ENCODE data around the gene ZNF862. TPM values are rescaled to one million over a fixed set of nuclear protein-coding genes. Genes with fewer than 3 reads are reported as not detected.
A peak's percentile ranks its signal among the peaks of the same experiment; 100 is the strongest.

Gene ZNF862
- total RNA-seq, 1 donor from 2014 or later, result 15.9 TPM

- TF ChIP-seq, protein P1, sequence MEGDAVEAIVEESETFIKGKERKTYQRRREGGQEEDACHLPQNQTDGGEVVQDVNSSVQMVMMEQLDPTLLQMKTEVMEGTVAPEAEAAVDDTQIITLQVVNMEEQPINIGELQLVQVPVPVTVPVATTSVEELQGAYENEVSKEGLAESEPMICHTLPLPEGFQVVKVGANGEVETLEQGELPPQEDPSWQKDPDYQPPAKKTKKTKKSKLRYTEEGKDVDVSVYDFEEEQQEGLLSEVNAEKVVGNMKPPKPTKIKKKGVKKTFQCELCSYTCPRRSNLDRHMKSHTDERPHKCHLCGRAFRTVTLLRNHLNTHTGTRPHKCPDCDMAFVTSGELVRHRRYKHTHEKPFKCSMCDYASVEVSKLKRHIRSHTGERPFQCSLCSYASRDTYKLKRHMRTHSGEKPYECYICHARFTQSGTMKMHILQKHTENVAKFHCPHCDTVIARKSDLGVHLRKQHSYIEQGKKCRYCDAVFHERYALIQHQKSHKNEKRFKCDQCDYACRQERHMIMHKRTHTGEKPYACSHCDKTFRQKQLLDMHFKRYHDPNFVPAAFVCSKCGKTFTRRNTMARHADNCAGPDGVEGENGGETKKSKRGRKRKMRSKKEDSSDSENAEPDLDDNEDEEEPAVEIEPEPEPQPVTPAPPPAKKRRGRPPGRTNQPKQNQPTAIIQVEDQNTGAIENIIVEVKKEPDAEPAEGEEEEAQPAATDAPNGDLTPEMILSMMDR (IDR thresholded peaks at IDR 0.05), result no peak
- Mint-ChIP-seq H3K4me1 (ENCODE audit: low read depth) (peaks cover 5% of the 10 kb centered on the region), H3K9me3 (ENCODE audit: low read depth) (no peaks in the 10 kb centered on the region), H3K36me3 (ENCODE audit: low read depth) (no peaks in the 10 kb centered on the region), H3K4me3 (ENCODE audit: unreplicated experiment) (no peak overlapping the region), H3K27me3 (ENCODE audit: low read depth) (peaks cover 29% of the 10 kb centered on the region), H3K27ac (ENCODE audit: unreplicated experiment) (no peak overlapping the region)
- peak; percentile 68 for DNase-seq (ENCODE audit: low spot score)
Measured at GRCh38 chr7:149833495-149834130, 4.6 kb upstream of the ZNF862 start.

DNA sequence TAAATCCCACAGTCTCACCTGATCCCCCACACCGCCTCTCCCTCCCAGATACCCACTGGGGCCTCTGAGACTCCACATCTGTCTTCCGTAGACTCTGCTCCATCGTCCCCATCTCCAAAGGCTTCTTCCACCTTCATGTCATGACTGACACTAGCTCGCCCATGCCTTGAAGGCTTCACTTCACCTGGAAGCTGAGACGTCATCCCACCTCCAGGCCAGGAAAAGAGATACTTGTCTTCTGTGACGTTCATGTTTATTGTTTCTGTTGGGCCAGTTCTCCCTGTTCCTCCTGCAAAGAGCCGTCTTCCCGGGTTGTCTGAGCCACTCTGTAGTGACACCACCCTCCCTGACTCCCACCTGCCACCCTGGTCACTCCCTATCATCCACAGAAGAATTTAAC, 3.6 kb upstream of the ZNF862 start:
- peak; percentile 43 for DNase-seq (ENCODE audit: low spot score)
- Mint-ChIP-seq H3K4me3 (ENCODE audit: unreplicated experiment) (no peak overlapping the region), H3K27me3 (ENCODE audit: low read depth) (peaks cover 29% of the 10 kb centered on the region), H3K27ac (ENCODE audit: unreplicated experiment) (no peak overlapping the region), H3K9me3 (ENCODE audit: low read depth) (no peaks in the 10 kb centered on the region), H3K4me1 (ENCODE audit: low read depth) (peaks cover 13% of the 10 kb centered on the region), H3K36me3 (ENCODE audit: low read depth) (no peaks in the 10 kb centered on the region)
- TF ChIP-seq, protein P1 (IDR thresholded peaks at IDR 0.05), result no peak

- no peak for DNase-seq (ENCODE audit: low spot score)
- Mint-ChIP-seq H3K4me3 (ENCODE audit: unreplicated experiment) (no peak overlapping the region), H3K36me3 (ENCODE audit: low read depth) (no peaks in the 10 kb centered on the region), H3K9me3 (ENCODE audit: low read depth) (no peaks in the 10 kb centered on the region), H3K4me1 (ENCODE audit: low read depth) (peaks cover 18% of the 10 kb centered on the region), H3K27ac (ENCODE audit: unreplicated experiment) (no peak overlapping the region), H3K27me3 (ENCODE audit: low read depth) (peaks cover 23% of the 10 kb centered on the region)
- TF ChIP-seq, protein P1 (IDR thresholded peaks at IDR 0.05), result no peak
Measured at GRCh38 chr7:149836434-149836833, 1.7 kb upstream of the ZNF862 start.

DNA sequence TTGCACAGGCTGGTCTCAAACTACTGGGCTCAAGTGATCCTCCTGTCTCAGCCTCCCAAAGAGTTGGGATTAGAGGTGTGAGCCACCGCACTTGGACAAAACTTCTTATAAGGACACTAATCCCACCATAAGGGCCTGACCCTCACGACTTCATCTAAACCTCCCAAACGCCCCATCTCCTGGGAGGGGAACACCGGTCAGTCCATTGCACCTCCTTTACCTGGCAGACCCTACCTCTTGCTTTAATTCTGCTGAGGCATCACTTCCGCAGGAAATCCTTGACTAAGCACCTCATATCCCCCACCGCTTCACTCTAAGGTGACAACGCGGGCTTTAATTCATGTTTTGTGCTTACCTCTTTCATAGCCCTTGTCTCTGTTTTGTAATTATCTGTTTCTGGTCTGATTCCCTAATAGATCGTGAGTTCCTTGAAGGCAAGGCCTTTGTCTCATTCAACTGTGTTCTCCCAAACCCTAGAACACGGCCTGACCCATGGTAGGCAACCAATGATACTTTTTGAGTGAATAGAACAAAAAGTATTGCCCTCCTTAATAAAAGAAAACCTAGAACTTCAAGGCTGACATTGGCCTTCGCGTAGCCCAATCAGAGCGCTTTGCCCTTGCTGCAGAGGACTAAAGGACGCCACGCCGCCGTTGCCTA, 481 bp upstream of the ZNF862 start:
- TF ChIP-seq, protein P1 (IDR thresholded peaks at IDR 0.05), result no peak
- DNase-seq (ENCODE audit: low spot score), result no peak
- peaks cover 18% of the 10 kb centered on the region for H3K4me1 Mint-ChIP-seq (ENCODE audit: low read depth)
- no peaks in the 10 kb centered on the region for H3K9me3 Mint-ChIP-seq (ENCODE audit: low read depth)
- H3K27me3 Mint-ChIP-seq (ENCODE audit: low read depth), result peaks cover 15% of the 10 kb centered on the region
- H3K36me3 Mint-ChIP-seq (ENCODE audit: low read depth), result no peaks in the 10 kb centered on the region
- H3K27ac Mint-ChIP-seq (ENCODE audit: unreplicated experiment), result no peak overlapping the region
- peak overlapping the region; percentile 66 for H3K4me3 Mint-ChIP-seq (ENCODE audit: unreplicated experiment)

GRCh38 chr7:149838992-149839408, 825 bp downstream of the ZNF862 start:
- peak overlapping the region; percentile 66 for H3K4me3 Mint-ChIP-seq (ENCODE audit: unreplicated experiment)
- no peaks in the 10 kb centered on the region for H3K36me3 Mint-ChIP-seq (ENCODE audit: low read depth)
- no peak overlapping the region for H3K27ac Mint-ChIP-seq (ENCODE audit: unreplicated experiment)
- DNase-seq (ENCODE audit: low spot score), result no peak
- no peaks in the 10 kb centered on the region for H3K9me3 Mint-ChIP-seq (ENCODE audit: low read depth)
- TF ChIP-seq, protein P1 (IDR thresholded peaks at IDR 0.05), result no peak
- H3K27me3 Mint-ChIP-seq (ENCODE audit: low read depth), result peaks cover 11% of the 10 kb centered on the region
- H3K4me1 Mint-ChIP-seq (ENCODE audit: low read depth), result peaks cover 18% of the 10 kb centered on the region
